HepG2 (cell line): Measurements from ENCODE around the gene SLC7A8. TPM values are rescaled to one million over a fixed set of nuclear protein-coding genes. Genes with fewer than 3 reads are reported as not detected.

Experiments
- AGO2 ChIP-seq: fragments of 200-400 bp; formaldehyde crosslinking; optimal IDR thresholded peaks from 2 replicates; pipeline ENCODE3; 2017; ENCODE audit warnings: mild to moderate bottlenecking, low read depth, low read length, moderate library complexity
- KLF6 ChIP-seq: IDR thresholded peaks from 2 replicates; pipeline ENCODE4 v1.8.0; 2016; ENCODE audit warnings: missing biosample characterization, missing genetic modification reagents
- NFAT5 ChIP-seq: sonication (generic); formaldehyde crosslinking; IDR thresholded peaks from 2 replicates; pipeline ENCODE4 v1.4.0; 2020; ENCODE audit warnings: missing genetic modification reagents
- RELA ChIP-seq: sonication (generic); formaldehyde crosslinking; IDR thresholded peaks from 2 replicates; pipeline ENCODE4 v1.4.0; 2020; ENCODE audit warnings: missing genetic modification reagents
- SOX6 ChIP-seq, 2 experiments: fragments of 450-650 bp in 1 of 2; sonication (generic) in 1 of 2; formaldehyde crosslinking in 1 of 2; IDR thresholded peaks; 2 replicates each; pipeline versions ENCODE4 v1.4.0 to v1.6.1; 2017 to 2020; ENCODE audit warnings: antibody characterized with exemption in 1 of 2, mild to moderate bottlenecking in 1 of 2, missing genetic modification reagents in 1 of 2
- TFAP4 ChIP-seq: sonication (generic); IDR thresholded peaks from 2 replicates; pipeline ENCODE4 v1.6.1; 2016; ENCODE audit warnings: low read depth, borderline replicate concordance
- ZMYM4 ChIP-seq: sonication (generic); formaldehyde crosslinking; IDR thresholded peaks from 2 replicates; pipeline ENCODE4 v1.8.1; 2023; ENCODE audit warnings: mild to moderate bottlenecking, missing genetic modification reagents
- ZNF503 ChIP-seq: sonication (generic); formaldehyde crosslinking; IDR thresholded peaks from 2 replicates; pipeline ENCODE4 v1.4.0; 2020; ENCODE audit warnings: missing genetic modification reagents
- ZNF609 ChIP-seq: sonication (generic); formaldehyde crosslinking; IDR thresholded peaks from 2 replicates; pipeline ENCODE4 v1.4.0; 2020; ENCODE audit warnings: mild to moderate bottlenecking, missing genetic modification reagents, borderline replicate concordance
- ZNF770 ChIP-seq: sonication (generic); formaldehyde crosslinking; IDR thresholded peaks from 2 replicates; pipeline ENCODE4 v1.5.0; 2020; ENCODE audit warnings: mild to moderate bottlenecking, missing genetic modification reagents
- polyA plus RNA-seq, 8 experiments: library from polyadenylated mRNA; depleted of rRNA in 3 of 8; stranded (reverse) in 7 of 8; unstranded in 1 of 8; fragments of >200 nt; fragmentation: Illumina TruSeq in 4 of 8; extraction: Trizol in 4 of 8; gene quantifications; 2 replicates each; pipeline versions ENCODE4 v1.2.1 to v1.2.3, GENCODE V29; 2011 to 2016; ENCODE audit warnings: low read depth in 4 of 8, missing spikeins in 1 of 8, mixed read lengths in 1 of 8; ENCODE audit not compliant: insufficient read depth in 1 of 8
- total RNA-seq, 5 experiments: library from RNA; depleted of rRNA; stranded (reverse); fragments of >200 nt; fragmentation: Illumina TruSeq; extraction: Trizol; gene quantifications; 2 replicates each; pipeline ENCODE4 v1.2.3, GENCODE V29; 2016; ENCODE audit warnings: low read depth in 1 of 5

The SLC7A8 gene
- total and polyA plus RNA-seq, 2 of the 13 experiments (the other 11 are each of a cell fraction or from before 2014, with no cell fraction given), result 0.25 TPM; not detected in 1

- peak; percentile 92; the same call in 1 of the 2 replicates for TF ChIP-seq RELA (CRISPR knock-in tag)
- 0 out of 2 replicates have a peak, but pooled peaks have one; percentile 65 for TF ChIP-seq KLF6 (CRISPR knock-in tag)
- TF ChIP-seq NFAT5 (CRISPR knock-in tag), result peak; percentile 66; the same call in 1 of the 2 replicates
- no peak for TF ChIP-seq ZNF503 (CRISPR knock-in tag)
- TF ChIP-seq SOX6 (IDR thresholded peaks at IDR 0.05), result no peak
- TF ChIP-seq SOX6 (CRISPR knock-in tag; IDR thresholded peaks at IDR 0.05), result peak; percentile 46
- no peak for TF ChIP-seq ZNF770 (CRISPR knock-in tag)
- TF ChIP-seq TFAP4, result peak; percentile 58; the same call in 1 of the 2 replicates
- TF ChIP-seq AGO2, result no peak
- no peak for TF ChIP-seq ZNF609 (CRISPR knock-in tag)
- TF ChIP-seq ZMYM4 (CRISPR knock-in tag), result peak; percentile 82
These were observed 62.8 kb downstream of the SLC7A8 start (continued) for GRCh38 chr14:23120541-23121251.
